ENCODE data around the gene SGPL1.

Gene SGPL1

GRCh38 chr10:70814126-70814525 lies 1.6 kb upstream of the SGPL1 start:
- no peak for DNase-seq

GRCh38 chr10:70816220-70816894 lies 609 bp downstream of the SGPL1 start:
- peak; percentile 76 for DNase-seq

- DNase-seq: no peak
Measured at GRCh38 chr10:70820976-70821750, 5.4 kb downstream of the SGPL1 start.

DNA sequence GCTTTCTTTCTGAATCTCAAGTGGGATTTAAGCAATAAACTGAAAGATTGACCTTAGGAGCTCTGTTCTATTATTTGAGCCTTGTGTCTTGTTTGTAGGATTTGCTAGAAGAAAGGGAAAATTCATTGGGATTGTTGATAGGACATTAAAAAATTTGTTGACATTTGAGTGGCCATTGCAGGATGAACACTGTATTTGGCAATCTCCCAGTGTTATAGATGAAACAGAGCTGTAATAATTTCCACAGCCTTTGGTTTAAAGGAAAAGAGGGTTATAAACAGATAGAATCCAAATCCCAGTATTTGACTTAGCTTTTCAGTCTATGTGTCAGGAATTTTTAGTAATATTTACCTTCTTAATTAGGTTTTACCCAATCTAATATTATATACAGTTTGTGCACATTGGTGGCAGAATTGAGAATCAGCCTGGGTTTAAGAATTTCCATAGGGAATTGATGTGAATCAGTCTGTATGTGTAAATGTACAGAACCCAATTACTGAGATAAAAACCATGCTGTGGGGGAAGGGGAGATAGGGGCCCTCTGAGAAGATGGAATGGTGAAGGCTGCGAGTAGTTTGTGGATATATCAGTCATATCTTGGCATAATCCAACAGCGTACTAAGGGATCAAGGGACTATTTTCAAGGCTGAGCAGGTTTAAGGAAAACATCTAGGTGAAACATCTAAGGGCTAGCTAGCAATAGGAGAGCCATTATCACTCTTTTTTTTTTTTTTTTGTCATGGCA lies 6.5 kb downstream of the SGPL1 start:
- no peak for DNase-seq

DNA sequence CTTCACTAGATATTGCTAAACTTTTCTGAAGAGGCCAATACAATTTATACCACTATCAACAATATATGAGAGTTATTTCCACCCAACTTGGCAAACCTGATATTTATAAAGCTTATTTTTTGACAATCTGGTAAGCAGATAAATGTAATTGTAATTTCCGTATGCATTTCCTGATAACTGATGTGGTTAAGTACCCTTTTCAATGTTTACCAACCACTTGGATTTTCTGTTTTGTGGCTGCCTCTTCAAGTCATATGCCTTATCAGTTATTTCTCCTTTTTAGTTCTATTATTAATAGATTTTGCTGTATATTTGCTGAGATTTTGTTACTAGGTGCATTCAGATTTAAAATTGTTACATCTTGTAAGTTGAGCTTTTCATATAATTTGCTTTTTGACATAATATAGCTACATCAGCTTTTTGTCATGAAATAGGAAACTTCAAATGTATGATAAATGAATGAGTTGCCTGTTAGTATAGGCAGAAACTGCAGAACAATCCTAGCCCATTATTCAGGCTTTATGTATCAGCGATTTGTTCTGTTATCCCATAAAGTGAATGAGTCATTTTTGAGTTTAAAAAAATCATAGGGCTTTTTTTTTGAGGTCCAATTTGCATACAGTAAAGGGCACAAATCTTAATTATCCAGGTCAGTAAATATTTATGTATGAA lies 11.5 kb downstream of the SGPL1 start:
- DNase-seq: no peak

DNA sequence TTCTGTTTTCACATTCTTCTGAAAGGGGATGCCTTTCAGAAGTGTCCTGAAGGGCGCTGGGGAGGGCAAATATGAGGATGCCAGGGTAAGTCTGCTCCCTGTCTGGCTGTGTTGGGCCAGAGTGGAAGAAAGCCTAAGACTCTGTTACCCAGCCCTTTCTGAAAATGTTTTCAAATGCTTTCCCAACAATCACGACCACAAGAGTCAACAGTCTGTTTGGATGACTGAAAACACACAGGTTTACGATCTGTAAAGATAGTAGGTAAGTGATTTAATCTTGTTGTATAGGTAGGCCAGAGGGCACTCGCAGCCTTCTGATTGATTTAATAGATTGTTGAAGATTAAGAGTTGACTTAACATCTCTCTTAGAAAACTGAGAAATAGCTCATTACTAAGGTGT lies 13.2 kb downstream of the SGPL1 start:
- no peak for DNase-seq

DNA sequence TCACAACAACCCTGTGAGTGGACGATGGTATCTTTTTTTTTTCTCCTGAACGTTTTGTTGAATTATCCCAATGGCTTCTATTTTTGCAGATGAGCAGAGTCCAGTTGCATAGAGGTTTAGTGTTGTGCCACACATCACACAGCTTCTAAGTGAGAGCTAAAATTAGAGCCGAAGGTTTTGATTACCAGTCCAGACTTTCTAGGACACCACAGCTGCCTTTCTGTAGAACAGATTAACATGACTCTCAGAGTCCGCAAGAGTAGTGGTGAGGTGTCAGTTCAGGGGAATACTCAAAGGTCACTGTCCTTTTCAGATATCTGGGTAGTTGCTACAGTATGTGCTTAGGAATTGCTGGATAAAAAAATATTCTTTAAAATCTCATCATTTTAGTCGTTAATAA lies 13.8 kb downstream of the SGPL1 start:
- DNase-seq: no peak

- no peak for DNase-seq
Measured at GRCh38 chr10:70830164-70830563, 14.4 kb downstream of the SGPL1 start.

- no peak for DNase-seq
Measured at GRCh38 chr10:70832221-70832620, 16.5 kb downstream of the SGPL1 start.

- no peak for DNase-seq
Measured at GRCh38 chr10:70832852-70833528, 17.2 kb downstream of the SGPL1 start.

- DNase-seq: no peak
Measured at GRCh38 chr10:70833601-70834000, 17.9 kb downstream of the SGPL1 start.

- DNase-seq: no peak
Measured at GRCh38 chr10:70834021-70834420, 18.3 kb downstream of the SGPL1 start.

- no peak for DNase-seq
Measured at GRCh38 chr10:70834441-70835151, 18.8 kb downstream of the SGPL1 start.

DNA sequence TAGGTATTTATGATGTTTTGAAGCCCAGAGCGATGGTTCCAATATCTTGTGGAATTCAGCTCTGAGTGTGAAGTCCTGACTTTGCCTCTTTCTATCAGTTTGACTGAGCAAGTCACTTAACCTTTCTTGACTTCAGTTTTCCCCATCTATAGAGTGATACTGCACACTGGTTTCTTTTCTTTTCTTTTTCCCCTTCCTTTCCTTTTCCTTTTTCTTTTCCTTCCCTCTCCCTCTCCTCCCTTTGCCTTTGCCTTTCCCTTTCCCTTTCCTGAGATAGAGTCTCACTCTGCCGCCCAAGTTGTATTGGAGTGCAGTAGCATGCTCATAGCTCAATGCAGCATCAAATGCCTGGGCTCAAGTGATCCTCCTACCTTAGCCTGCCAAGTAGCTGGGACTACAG lies 20.6 kb downstream of the SGPL1 start:
- DNase-seq: no peak

- DNase-seq: no peak
Measured at GRCh38 chr10:70837660-70838059, 21.9 kb downstream of the SGPL1 start.

DNA sequence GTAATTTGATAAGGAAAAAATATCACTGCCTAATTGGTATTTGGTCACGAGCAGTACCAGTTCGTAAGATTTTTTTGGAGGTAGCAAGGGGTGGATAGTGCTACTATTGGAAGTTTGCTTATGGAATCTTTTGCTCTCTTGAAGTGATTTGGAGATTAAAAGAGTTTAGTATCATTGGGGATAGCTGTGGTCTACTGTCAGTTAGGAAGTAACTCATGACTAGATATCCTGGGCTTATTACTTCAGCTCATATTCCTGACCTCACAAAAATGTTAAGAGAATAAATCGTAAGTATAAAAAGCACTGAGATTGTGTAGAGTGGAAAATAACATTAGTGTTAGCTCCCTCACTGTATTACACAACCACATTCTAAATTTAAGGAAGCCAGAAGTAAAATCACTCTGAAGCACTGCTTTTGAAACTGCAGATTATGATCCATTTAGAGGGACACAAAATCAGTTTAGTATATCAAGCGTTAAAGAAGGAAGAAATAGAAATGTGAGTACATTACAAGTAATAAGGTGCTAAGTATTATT lies 22.6 kb downstream of the SGPL1 start:
- no peak for DNase-seq

DNA sequence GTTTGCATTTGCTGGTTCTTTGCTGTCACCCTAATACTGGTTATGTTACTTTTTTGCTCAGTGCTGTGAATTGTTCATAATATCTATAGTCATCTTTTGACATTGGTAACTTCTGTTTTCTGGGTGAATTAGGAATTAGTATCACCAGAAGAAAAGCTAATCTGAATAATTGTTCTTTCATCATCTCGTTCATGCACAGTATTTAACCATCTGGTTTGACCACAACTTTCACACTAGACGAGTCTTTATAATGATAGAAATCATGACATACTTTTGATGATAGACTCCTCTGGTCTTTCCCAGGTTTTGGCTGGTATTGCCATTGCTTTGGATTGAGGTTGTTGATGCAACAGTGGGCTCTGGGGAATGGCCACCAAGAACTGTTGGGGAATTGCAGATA lies 25.1 kb downstream of the SGPL1 start:
- DNase-seq: no peak

GRCh38 chr10:70843333-70843732 lies 27.6 kb downstream of the SGPL1 start:
- DNase-seq: no peak

GRCh38 chr10:70843776-70844489 lies 28.2 kb downstream of the SGPL1 start:
- DNase-seq: no peak

DNA sequence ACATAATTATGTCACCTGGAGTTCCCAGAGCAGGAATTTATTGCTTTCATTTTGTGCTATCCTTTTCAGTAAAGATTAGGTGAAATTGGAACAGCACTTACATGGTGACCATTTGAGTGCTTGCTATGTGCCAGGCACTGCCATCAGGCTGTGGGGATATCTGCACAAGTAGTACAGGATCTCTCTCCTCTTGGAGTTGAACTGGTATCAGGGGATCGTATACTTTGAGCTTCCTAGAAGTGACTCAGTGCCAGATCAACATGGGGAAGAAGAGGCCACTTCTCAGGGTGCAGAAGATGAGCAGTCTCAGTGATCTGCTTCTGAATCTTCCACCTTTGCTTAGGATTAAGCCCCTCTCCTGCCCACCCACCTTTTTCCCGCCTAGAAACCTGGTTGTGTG lies 29.5 kb downstream of the SGPL1 start:
- DNase-seq: no peak

DNA sequence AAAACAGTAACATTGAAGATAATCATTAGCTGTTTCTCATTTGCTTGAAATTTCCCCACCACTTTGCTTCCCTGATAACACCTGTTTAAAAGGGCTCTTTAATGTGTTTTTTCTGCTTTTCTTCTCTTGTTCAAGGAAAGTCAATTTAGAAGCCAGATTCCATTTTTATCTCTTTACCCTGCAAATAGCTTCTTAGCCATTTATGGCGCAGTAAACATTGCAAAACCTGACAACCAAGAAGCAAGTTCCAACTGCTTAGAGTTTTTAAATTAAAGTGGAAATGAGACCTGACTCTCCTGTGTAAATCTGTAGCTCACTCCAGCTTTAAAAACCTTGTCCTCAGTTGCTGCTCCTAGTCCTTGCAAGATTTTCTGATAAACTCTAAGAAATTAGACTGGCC lies 30.1 kb downstream of the SGPL1 start:
- DNase-seq: no peak
